Activated B cell treated with CpG ODN at 0.5 μM for 24 hours (primary cell): Measurements from ENCODE around the gene LGALS13. TPM values are rescaled to one million over a fixed set of nuclear protein-coding genes. Genes with fewer than 3 reads are reported as not detected.

ENCODE experiments used
- ATAC-seq: fragments of 200-7000 bp; cut with Tn5 transposase; one replicate; pipeline ENCODE4 v1.10.0; 2021; ENCODE audit warnings: low read depth, mild to moderate bottlenecking, moderate library complexity
- CTCF ChIA-PET: fragments of 350-600 bp; sonication (Branson Sonifier 250); formaldehyde crosslinking; loops from one replicate; lab custom pipeline; 2021; ENCODE audit warnings: antibody characterized with exemption; lab: Charles Lee
- POLR2A ChIA-PET: fragments of 350-600 bp; sonication (Branson Sonifier 250); formaldehyde crosslinking; loops from one replicate; lab custom pipeline; 2021; ENCODE audit warnings: antibody characterized with exemption; lab: Charles Lee
- DNase-seq: peaks from one replicate; pipeline ENCODE4 v3.0.0; 2022
- H3K27ac Mint-ChIP-seq: one replicate; pipeline ENCODE4 v1.8.0; 2020; ENCODE audit warnings: mixed read lengths
- H3K27me3 Mint-ChIP-seq: one replicate; pipeline ENCODE4 v1.8.0; 2021; ENCODE audit warnings: mixed read lengths
- H3K36me3 Mint-ChIP-seq: one replicate; pipeline ENCODE4 v1.8.0; 2021; ENCODE audit warnings: low read depth, mixed read lengths
- H3K4me1 Mint-ChIP-seq: one replicate; pipeline ENCODE4 v1.8.0; 2021; ENCODE audit warnings: mixed read lengths
- H3K4me3 Mint-ChIP-seq: one replicate; pipeline ENCODE4 v1.8.0; 2020; ENCODE audit warnings: mild to moderate bottlenecking, mixed read lengths
- H3K9me3 Mint-ChIP-seq: one replicate; pipeline ENCODE4 v1.8.0; 2020; ENCODE audit warnings: mixed read lengths
- intact Hi-C: fragments of 100-400 bp; cut with micrococcal nuclease; formaldehyde crosslinking; loops from one replicate; pipeline ENCODE4 v1.15.1; 2024
- total RNA-seq: library from RNA; stranded (reverse); gene quantifications from 2 replicates; pipeline ENCODE4 v1.2.3, GENCODE V29; 2022
- TF ChIP-seq, protein P1 (sequence below): fragments of 200-600 bp; IDR thresholded peaks from one replicate; pipeline ENCODE4 v1.8.0; 2022; ENCODE audit warnings: antibody characterized with exemption, mild to moderate bottlenecking

Gene LGALS13
- total RNA-seq, 1 donor from 2014 or later = not detected

DNA sequence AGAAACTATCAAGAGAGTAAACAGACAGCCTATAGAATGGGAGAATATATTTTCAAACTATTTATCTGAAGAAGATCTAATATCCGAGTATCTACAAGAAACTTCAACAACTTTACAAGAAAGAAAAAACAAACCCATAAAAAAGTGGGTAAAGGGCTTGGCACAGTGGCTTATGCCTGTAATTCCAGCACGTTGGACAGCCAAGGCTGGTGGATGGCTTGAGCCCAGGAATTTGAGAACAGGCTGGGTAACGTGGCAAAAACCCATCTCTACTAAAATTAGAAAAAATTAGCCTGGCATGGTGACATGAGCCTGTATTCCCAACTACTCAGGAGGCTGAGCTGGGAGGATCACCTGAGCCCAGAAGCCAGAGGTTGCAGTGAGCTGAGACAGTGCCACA is 45.6 kb downstream of the LGALS13 start:
- POLR2A ChIA-PET = no interaction called here
- no peaks in the 10 kb centered on the region for H3K36me3 Mint-ChIP-seq
- H3K27ac Mint-ChIP-seq = no peak overlapping the region
- peaks cover 3% of the 10 kb centered on the region for H3K9me3 Mint-ChIP-seq
- intact Hi-C loops = no loop called here
- no peak for ATAC-seq
- TF ChIP-seq, protein P1, sequence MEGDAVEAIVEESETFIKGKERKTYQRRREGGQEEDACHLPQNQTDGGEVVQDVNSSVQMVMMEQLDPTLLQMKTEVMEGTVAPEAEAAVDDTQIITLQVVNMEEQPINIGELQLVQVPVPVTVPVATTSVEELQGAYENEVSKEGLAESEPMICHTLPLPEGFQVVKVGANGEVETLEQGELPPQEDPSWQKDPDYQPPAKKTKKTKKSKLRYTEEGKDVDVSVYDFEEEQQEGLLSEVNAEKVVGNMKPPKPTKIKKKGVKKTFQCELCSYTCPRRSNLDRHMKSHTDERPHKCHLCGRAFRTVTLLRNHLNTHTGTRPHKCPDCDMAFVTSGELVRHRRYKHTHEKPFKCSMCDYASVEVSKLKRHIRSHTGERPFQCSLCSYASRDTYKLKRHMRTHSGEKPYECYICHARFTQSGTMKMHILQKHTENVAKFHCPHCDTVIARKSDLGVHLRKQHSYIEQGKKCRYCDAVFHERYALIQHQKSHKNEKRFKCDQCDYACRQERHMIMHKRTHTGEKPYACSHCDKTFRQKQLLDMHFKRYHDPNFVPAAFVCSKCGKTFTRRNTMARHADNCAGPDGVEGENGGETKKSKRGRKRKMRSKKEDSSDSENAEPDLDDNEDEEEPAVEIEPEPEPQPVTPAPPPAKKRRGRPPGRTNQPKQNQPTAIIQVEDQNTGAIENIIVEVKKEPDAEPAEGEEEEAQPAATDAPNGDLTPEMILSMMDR = no peak
- H3K4me1 Mint-ChIP-seq = no peaks in the 10 kb centered on the region
- no peak overlapping the region for H3K4me3 Mint-ChIP-seq
- DNase-seq = no peak
- H3K27me3 Mint-ChIP-seq = peaks cover 49% of the 10 kb centered on the region
- CTCF ChIA-PET = no interaction called here

DNA sequence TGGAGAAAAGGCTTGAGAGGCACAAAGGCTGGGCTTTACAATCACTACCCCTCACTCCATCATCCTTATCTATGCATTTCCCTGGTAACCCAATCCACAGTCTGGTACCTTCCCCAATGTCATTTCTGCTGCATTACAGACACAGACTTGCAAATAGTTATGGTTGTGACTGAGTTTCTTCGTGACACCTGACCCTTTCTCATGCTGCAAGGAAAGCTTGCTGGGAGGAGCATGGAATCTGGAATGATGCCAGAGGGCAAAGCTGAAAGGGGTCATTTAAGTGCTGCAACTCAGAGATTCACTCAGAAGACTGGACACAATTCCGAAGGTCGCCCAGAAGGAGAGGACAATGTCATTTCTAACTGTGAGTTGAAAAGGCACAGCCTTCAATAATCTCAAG is 53.3 kb downstream of the LGALS13 start, which contains the start of gene LGALS16:
TSS of gene LGALS16 (plus strand) at position 301 of the 400 bp plus-strand sequence. CDS start at position 350, 49 bp downstream.
- H3K4me1 Mint-ChIP-seq = no peaks in the 10 kb centered on the region
- ChIA-PET POLR2A (no interaction called here), CTCF (no interaction called here)
- no peak within 1 kb of the TSS for H3K27ac Mint-ChIP-seq
- H3K27me3 Mint-ChIP-seq = peaks cover 28% of the 10 kb centered on the region
- H3K4me3 Mint-ChIP-seq = no peak within 1 kb of the TSS
- ATAC-seq = no peak
- DNase-seq = no peak
- intact Hi-C loops = no loop called here
- H3K36me3 Mint-ChIP-seq = no peaks in the 10 kb centered on the region
- no peaks in the 10 kb centered on the region for H3K9me3 Mint-ChIP-seq
- TF ChIP-seq, protein P1 = no peak

Other genes starting within 250 kb of the LGALS13 start
- gene PAF1, start 211.4 kb upstream of the LGALS13 start, total RNA-seq = 50.3 and 52.4 TPM in 2 replicates
- gene MED29, start 211.1 kb upstream of the LGALS13 start, total RNA-seq = 38.0 and 39.0 TPM in 2 replicates
- gene ZFP36, start 195.7 kb upstream of the LGALS13 start, total RNA-seq = 167 and 206 TPM in 2 replicates
- 111 and 125 TPM in 2 replicates for gene PLEKHG2, start 189.9 kb upstream of the LGALS13 start, total RNA-seq
- 4,002 and 4,656 TPM in 2 replicates for gene RPS16, start 166.6 kb upstream of the LGALS13 start, total RNA-seq
- gene SUPT5H, start 156.9 kb upstream of the LGALS13 start, total RNA-seq = 184 and 200 TPM in 2 replicates
- gene TIMM50, start 121.7 kb upstream of the LGALS13 start, total RNA-seq = 63.8 and 68.9 TPM in 2 replicates
- 0.53 and 0.73 TPM in 2 replicates for gene DLL3, start 103.6 kb upstream of the LGALS13 start, total RNA-seq
- not detected in 2 replicates for gene SELENOV, start 87.4 kb upstream of the LGALS13 start, total RNA-seq
- gene EID2B, start 69.7 kb upstream of the LGALS13 start, total RNA-seq = 3.3 and 4.0 TPM in 2 replicates
- gene EID2, start 62.4 kb upstream of the LGALS13 start, total RNA-seq = 11.4 and 11.5 TPM in 2 replicates
- not detected in 2 replicates for gene LGALS16, start 53.4 kb downstream of the LGALS13 start, total RNA-seq
- gene LGALS14, start 102.0 kb downstream of the LGALS13 start, total RNA-seq = not detected in 2 replicates
- not detected in 2 replicates for gene CLC, start 135.5 kb downstream of the LGALS13 start, total RNA-seq
- not detected in 2 replicates for gene LEUTX, start 176.3 kb downstream of the LGALS13 start, total RNA-seq
- 16.9 and 17.2 TPM in 2 replicates for gene DYRK1B, start 231.6 kb downstream of the LGALS13 start, total RNA-seq
- 420 and 482 TPM in 2 replicates for gene FBL, start 243.9 kb downstream of the LGALS13 start, total RNA-seq